IPS-20b (cell line): Measurements from ENCODE around the gene PPP2R3B.
"Not testable (repeated sequence)": the region's sequence is repeated elsewhere in the genome, so short reads cannot be mapped to it uniquely, and the experiment has no call there.

ENCODE experiments used
- H3K27ac ChIP-seq: one replicate; pipeline ENCODE4 v1.5.1; 2013; ENCODE audit warnings: low read length
- H3K27me3 ChIP-seq: 2 replicates; pipeline ENCODE4 v1.6.1; 2013; ENCODE audit warnings: mild to moderate bottlenecking, low read length, inconsistent platforms; ENCODE audit not compliant: insufficient read depth
- H3K36me3 ChIP-seq: 2 replicates; pipeline ENCODE4 v1.6.1; 2013; ENCODE audit warnings: low read depth, mild to moderate bottlenecking, inconsistent platforms, low read length, moderate library complexity; ENCODE audit not compliant: insufficient read depth
- H3K4me1 ChIP-seq: 2 replicates; pipeline ENCODE4 v1.6.1; 2013; ENCODE audit warnings: mild to moderate bottlenecking, control low read depth, inconsistent platforms, low read length, moderate library complexity; ENCODE audit not compliant: insufficient read depth
- H3K4me3 ChIP-seq: 2 replicates; pipeline ENCODE4 v1.5.1; 2013; ENCODE audit warnings: mild to moderate bottlenecking, low read length, inconsistent platforms
- H3K9ac ChIP-seq: 2 replicates; pipeline ENCODE4 v1.6.1; 2013; ENCODE audit warnings: low read depth, mild to moderate bottlenecking, inconsistent platforms, low read length, moderate library complexity
- H3K9me3 ChIP-seq: 2 replicates; pipeline ENCODE4 v1.6.1; 2013; ENCODE audit warnings: mild to moderate bottlenecking, low read depth, low read length, inconsistent platforms; ENCODE audit not compliant: insufficient read depth

The PPP2R3B gene

DNA sequence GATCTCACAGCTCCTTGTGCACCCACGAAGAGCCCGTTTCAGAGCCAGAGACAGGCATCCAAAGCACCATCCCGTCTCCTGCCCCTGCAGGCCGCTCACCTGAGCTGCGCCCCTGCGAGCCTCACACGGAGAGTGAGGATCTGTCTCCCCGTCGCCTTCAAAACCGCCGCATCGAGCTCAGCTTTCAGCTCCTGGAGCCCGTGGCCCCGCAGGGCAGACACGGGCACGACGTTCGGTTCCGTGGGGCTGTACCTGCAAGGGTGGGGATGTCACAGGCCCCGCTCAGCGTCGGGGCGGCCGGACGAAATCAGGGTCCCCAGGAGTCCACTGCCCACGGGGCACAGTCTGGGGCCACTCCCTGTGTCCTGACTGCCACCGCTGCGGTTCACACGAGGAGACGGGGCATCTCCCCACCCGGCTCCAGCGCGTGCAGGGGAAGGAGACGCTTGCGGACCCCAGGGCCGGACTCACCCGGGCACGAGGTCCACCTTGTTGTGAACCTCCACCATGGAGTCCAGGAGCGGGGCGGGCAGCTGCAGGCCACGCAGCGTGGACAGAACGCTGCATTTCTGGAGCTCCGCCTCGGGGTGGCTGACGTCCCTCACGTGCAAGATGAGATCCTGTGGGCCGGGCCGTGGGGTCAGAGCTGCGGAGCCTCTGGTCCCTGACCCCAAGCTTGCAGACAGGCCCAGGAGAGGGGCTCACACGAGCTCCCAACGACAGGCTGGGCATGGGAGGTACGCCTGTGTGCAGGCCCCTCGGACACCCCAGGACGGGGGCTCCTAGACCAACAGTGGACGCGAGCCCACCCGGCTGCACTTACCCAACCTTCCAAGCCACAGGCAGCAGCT, 79.2 kb downstream of the PPP2R3B start:
- H3K4me1 ChIP-seq = no peaks in the 10 kb centered on the region
- H3K4me3 ChIP-seq = no peak overlapping the region
- no peak overlapping the region for H3K9ac ChIP-seq
- no peaks in the 10 kb centered on the region for H3K9me3 ChIP-seq
- no peaks in the 10 kb centered on the region for H3K27me3 ChIP-seq
- H3K27ac ChIP-seq = no peak overlapping the region
- H3K36me3 ChIP-seq = peaks cover 71% of the 10 kb centered on the region

DNA sequence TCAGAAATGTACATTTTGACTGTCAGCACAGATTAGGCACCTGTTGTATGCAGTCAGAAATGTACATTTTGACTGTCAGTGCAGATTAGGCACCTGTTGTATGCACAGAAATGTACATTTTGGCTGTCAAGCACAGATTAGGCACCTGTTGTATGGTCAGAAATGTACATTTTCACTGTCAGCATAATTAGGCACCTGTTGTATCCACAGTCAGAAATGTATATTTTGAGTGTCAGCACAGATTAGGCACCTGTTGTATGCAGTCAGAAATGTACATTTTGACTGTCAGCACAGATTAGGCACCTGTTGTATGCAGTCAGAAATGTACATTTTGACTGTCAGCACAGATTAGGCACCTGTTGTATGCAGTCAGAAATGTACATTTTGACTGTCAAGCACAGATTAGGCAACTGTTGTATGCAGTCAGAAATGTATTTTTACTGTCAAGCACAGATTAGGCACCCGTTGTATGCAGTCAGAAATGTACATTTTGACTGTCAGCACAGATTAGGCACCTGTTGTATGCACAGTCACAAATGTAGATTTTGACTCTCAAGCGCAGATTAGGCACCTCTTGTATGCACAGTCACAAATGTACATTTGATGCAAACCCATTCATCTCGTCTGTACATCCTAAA, 80.0 kb downstream of the PPP2R3B start:
- H3K27ac ChIP-seq, H3K4me3 ChIP-seq, H3K9ac ChIP-seq, H3K9me3 ChIP-seq, H3K27me3 ChIP-seq, H3K4me1 ChIP-seq: not testable (repeated sequence)
- H3K36me3 ChIP-seq = peaks cover 70% of the 10 kb centered on the region

DNA sequence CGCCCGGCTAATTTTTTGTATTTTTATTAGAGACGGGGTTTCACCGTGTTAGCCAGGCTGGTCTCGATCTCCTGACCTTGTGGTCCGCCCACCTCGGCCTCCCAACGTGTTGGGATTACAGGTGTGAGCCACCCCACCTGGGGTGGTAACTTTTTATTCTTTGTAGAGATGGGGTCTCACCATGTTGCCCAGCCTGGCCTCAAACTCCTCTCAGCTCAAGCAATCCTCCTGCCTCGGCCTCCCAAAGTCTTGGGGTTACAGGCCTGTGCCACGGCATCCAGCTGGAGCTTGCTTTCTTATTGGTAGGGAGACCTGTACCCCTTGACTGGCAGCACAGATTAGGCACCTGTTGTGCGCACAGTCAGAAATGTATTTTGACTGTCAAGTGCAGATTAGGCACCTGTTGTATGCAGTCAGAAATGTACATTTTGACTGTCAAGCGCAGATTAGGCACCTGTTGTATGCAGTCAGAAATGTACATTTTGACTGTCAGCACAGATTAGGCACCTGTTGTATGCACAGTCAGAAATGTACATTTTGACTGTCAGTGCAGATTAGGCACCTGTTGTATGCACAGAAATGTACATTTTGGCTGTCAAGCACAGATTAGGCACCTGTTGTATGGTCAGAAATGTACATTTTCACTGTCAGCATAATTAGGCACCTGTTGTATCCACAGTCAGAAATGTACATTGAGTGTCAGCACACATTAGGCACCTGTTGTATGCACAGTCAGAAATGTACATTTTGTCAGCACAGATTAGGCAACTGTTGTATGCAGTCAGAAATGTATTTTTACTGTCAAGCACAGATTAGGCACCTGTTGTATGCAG, 80.7 kb downstream of the PPP2R3B start:
- H3K9me3 ChIP-seq, H3K27ac ChIP-seq, H3K27me3 ChIP-seq, H3K9ac ChIP-seq, H3K4me1 ChIP-seq, H3K4me3 ChIP-seq: not testable (repeated sequence)
- H3K36me3 ChIP-seq = peaks cover 76% of the 10 kb centered on the region

DNA sequence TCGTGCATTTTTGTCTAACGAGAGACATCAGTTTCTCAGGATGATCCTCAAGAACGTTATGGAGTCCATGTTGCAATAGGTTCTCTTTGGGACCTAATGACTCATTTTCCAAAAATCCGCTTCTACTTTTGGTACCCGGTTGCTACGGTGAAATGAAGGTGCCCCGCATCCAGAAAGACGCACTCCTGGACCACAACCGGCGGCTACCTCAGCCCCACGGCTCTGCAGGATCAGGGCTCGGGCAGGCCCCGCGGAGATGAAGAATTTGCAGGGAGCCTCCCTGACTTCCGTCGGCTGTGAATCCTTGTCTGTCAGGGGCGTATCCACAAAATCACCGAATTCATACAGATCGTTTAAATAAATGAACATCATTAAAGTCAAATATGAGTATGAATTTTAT, 83.7 kb downstream of the PPP2R3B start:
- peaks cover 81% of the 10 kb centered on the region for H3K36me3 ChIP-seq
- no peaks in the 10 kb centered on the region for H3K27me3 ChIP-seq
- H3K4me1 ChIP-seq = no peaks in the 10 kb centered on the region
- no peak overlapping the region for H3K9ac ChIP-seq
- no peak overlapping the region for H3K4me3 ChIP-seq
- H3K27ac ChIP-seq = no peak overlapping the region
- no peaks in the 10 kb centered on the region for H3K9me3 ChIP-seq

DNA sequence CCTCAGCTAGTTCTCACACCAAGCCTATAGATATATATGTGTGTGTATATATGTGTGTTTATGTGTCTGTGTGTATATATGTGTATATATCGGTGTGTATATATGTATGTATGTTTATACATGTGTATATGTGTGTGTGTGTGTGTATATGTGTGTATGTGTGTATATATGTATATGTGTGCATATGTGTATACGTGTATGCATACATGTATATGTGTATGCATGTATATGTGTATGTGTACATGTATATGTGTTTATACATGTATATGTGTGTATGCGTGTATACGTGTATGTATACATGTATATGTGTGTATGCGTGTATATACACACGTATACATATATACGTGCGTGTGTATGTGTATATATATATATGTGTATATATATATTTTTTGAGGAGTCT, 86.4 kb downstream of the PPP2R3B start:
- H3K4me1 ChIP-seq = no peaks in the 10 kb centered on the region
- no peak overlapping the region for H3K4me3 ChIP-seq
- H3K9me3 ChIP-seq = no peaks in the 10 kb centered on the region
- H3K9ac ChIP-seq = no peak overlapping the region
- H3K27ac ChIP-seq = no peak overlapping the region
- peaks cover 69% of the 10 kb centered on the region for H3K36me3 ChIP-seq
- H3K27me3 ChIP-seq = no peaks in the 10 kb centered on the region

DNA sequence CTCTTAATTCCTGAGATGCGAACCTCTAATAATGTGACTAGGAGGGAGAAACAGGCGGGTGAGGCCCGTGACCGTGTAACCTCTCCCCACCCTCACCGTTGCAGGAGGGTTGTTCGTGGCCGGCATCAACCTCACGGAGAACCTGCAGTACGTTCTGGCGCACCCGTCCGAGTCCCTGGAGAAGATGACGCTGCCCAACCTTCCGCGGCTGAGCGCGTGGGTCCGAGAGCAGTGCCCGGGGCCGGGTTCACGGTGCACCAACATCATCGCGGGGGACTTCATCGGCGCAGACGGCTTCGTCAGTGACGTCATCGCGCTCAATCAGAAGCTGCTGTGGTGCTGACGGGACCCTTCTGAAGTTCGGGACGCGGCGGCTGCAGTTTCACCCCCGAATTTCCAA, 87.7 kb downstream of the PPP2R3B start:
- no peak overlapping the region for H3K27ac ChIP-seq
- H3K9me3 ChIP-seq = no peaks in the 10 kb centered on the region
- no peaks in the 10 kb centered on the region for H3K27me3 ChIP-seq
- no peak overlapping the region for H3K4me3 ChIP-seq
- H3K36me3 ChIP-seq = peaks cover 72% of the 10 kb centered on the region
- no peaks in the 10 kb centered on the region for H3K4me1 ChIP-seq
- no peak overlapping the region; the same call in 1 of the 2 replicates for H3K9ac ChIP-seq

DNA sequence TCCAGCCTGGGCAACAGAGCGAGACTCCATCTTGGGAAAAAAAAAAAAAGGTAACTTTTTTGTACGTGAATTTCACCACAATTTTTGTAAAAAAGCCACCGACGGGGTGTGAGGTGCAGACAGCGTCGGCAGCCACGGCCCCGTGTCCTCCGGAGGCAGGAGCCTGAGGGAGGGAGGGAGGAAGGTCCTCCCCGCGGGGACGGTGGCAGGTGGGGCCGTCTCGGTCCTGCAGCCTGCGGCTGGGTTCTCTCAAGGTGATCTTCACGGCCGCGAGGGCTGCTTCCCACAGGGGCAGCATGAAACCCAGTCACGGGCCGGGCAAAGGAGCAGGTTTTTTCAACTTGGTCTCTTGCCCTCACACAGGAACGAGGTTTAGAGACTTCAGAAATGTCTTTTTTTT, 91.6 kb downstream of the PPP2R3B start:
- Histone ChIP-seq H3K9me3 (no peaks in the 10 kb centered on the region), H3K4me3 (no peak overlapping the region), H3K36me3 (peaks cover 76% of the 10 kb centered on the region), H3K4me1 (no peaks in the 10 kb centered on the region), H3K27ac (no peak overlapping the region), H3K9ac (no peak overlapping the region), H3K27me3 (no peaks in the 10 kb centered on the region)

DNA sequence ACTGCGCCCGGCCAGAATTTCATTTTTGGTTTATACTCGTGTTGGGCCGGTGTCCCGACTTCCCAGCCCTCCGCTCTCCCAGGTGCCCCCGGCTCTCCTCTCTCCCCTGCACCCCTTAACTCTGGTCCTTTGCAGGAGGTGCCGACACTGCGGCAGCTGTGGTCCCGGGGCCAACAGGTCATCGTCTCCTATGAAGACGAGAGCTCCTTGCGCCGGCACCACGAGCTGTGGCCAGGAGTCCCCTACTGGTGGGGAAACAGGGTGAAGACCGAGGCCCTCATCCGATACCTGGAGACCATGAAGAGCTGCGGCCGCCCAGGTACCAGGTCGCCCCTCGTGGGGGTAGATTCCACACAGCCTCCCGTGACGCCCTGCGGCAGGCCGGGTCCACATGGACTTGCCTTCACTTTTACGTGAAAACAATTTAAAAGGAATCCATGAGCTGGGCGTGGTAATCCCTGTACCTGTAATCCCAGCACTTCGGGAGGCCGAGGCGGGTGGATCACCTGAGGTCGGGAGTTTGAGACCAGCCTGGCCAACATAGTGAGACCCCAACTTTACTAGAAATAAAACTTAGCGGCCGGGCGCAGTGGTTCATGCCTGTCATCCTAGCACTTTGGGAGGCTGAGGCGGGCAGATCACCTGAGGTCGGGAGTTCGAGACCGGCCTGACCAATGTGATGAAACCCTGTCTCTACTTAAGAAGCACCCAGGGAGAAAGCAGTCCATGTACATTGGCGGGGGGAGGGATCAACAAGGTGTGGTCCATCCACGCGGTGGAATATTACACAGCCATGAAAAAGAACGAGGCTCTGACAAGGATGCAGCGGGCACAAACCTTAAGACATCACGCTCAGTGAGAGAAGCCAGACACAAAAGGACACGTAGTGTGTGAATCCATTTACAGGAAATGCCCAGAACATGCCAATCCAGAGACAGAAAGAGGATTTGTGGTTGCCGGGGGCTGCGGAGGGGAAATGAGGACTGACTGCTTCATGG, 93.5 kb downstream of the PPP2R3B start:
- Histone ChIP-seq H3K27me3 (no peaks in the 10 kb centered on the region), H3K4me1 (no peaks in the 10 kb centered on the region), H3K36me3 (peaks cover 78% of the 10 kb centered on the region), H3K9me3 (no peaks in the 10 kb centered on the region), H3K9ac (no peak overlapping the region), H3K27ac (no peak overlapping the region), H3K4me3 (no peak overlapping the region)

DNA sequence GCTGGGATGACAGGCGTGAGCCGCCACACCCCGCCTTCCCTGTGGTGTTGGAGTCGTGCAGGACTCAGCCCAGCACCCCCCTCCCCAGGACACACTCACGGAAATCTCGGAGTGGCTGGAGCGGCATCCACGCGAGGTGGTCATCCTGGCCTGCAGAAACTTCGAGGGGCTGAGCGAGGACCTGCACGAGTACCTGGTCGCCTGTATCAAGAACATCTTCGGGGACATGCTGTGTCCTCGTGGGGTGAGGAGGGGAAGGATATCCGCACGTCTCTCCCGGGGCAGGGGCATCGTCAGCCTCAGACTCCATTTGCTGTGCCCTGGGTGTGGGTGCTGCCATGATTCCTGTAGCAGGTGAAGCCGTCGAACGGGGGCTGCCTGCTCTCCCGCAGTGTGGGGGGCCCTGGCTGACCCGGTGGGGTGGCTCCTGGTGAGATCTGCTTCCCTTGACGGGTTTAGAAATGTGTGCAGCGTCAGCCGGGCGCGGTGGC, 95.3 kb downstream of the PPP2R3B start:
- Histone ChIP-seq H3K36me3 (peaks cover 87% of the 10 kb centered on the region), H3K4me1 (no peaks in the 10 kb centered on the region), H3K9ac (no peak overlapping the region), H3K9me3 (no peaks in the 10 kb centered on the region), H3K4me3 (no peak overlapping the region), H3K27me3 (no peaks in the 10 kb centered on the region), H3K27ac (no peak overlapping the region)

DNA sequence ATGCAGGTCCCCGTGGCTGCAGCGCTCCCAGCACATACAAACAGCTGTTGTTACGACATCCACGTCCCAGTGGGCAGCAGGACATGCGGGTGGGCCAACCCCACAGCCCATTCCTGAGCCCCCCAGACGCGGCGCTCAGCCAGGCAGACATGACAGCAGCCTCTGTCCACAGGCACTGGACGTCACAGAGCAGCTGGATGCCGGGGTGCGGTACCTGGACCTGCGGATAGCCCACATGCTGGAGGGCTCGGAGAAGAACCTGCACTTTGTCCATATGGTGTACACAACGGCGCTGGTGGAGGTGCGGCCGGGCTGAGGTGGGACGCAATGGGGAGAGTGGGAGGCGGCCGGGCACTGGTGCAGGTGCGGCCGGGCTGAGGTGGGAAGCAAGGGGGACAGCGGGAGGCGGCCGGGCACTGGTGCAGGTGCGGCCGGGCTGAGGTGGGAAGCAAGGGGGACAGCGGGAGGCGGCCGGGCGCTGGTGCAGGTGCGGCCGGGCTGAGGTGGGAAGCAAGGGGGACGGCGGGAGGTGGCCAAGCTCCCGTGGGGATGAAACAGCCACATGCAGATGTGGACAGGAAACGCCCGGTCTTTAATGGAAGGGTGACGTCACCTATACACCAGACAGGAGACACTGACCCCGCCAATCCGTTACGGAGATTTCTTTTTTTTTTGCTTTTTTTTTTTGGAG, 96.1 kb downstream of the PPP2R3B start:
- Histone ChIP-seq H3K9ac (no peak overlapping the region), H3K36me3 (peaks cover 89% of the 10 kb centered on the region)

More for the DNA sequence above, 96.1 kb downstream of the PPP2R3B start:
- H3K27ac ChIP-seq = no peak overlapping the region
- H3K4me1 ChIP-seq = no peaks in the 10 kb centered on the region
- H3K9me3 ChIP-seq = no peaks in the 10 kb centered on the region
- no peak overlapping the region for H3K4me3 ChIP-seq
- no peaks in the 10 kb centered on the region for H3K27me3 ChIP-seq
